GM21737 (cell line): ENCODE results near the gene VAMP2.
"Not testable (repeated sequence)": the region's sequence is repeated elsewhere in the genome, so short reads cannot be mapped to it uniquely, and the experiment has no call there.

Source experiments
- ATAC-seq: cut with Tn5 transposase; IDR thresholded peaks from one replicate; pipeline ENCODE4 v1.9.1; 2021; ENCODE audit warnings: mild to moderate bottlenecking, moderate library complexity; ENCODE audit not compliant: unreplicated experiment

VAMP2 gene

DNA sequence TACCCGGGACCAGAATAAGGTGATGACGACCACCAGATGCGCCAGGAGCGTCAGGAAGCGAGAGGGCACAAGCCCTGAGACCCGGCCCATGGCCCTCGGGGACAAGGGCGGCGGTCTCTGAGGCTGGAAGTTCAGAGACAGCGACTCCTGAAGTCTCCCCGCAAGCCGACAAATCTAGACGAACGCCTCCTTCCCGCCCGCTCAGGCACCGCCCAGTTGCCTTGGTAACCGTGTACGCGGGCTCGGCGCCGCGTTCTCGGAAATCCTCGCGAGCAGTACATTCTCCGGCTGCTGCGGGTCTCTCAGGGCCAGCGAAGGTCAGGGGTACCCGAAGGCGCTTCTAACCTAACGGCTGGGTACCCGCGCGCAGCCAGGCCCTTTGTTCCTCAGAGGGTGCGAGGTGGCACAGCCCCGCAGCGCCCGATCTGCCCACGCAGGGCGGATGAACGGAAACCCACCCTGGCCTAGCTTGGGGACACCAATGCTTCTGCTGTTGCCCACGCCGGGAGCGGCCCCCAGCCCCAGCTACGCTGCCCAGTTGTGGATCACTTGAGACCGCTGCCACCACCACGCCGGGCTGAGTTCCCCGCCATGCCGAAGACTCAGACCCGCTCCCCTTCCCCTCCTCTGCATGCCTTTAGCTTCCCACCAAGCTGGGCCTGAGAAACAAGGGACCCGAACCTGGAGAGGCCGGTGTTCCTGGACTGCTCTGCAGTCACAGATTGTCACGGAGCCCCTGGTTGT is 13.6 kb upstream of the VAMP2 start, which contains the start of gene TMEM107:
Gene TMEM107, minus strand, starts transcription at position 184 of the 744 bp plus-strand sequence. Its CDS starts 94 bp downstream, at position 90.
- peak; percentile 38 for ATAC-seq

GRCh38 chr17:8175795-8176196 is 13.0 kb upstream of the VAMP2 start:
- ATAC-seq = peak; percentile 14

- ATAC-seq = no peak
These were observed 11.1 kb upstream of the VAMP2 start for GRCh38 chr17:8173871-8174322.

DNA sequence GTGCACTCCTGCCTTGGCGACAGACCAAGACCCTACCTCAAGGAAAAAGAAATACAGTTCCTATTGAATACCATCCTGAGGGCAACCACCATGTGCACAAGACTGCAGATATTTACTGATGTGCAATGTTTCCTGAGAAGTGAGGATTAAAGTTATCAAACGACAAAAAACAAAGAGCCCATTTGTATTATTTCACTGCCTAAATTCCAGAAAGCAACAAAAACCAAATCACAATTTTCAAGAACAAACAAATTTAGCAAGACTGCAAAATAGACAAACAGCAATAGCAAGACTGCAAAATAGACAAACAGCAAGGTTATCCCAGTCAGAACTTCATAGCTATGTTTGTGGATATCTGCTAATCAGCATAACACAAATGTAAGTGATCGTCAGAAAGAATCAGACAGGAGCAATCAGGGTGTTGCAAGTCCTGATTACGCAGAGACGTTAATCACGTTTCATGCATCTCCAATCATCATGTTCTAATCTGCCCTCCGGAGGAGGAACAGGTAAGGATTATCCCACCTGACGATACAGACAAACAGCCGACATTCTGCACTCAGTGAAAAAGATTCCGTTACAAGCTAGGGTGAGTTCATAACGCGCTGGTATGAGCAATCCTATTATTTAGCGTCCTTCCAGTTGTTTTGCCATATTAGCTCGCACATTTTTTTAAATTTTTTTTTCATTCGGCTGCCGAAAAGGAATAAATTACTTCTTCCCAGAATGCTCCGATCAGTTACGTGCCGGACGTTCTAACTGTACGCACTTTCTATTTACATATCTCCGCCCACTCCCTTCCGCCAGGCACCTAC is 10.5 kb upstream of the VAMP2 start:
- peak; percentile 75 for ATAC-seq

DNA sequence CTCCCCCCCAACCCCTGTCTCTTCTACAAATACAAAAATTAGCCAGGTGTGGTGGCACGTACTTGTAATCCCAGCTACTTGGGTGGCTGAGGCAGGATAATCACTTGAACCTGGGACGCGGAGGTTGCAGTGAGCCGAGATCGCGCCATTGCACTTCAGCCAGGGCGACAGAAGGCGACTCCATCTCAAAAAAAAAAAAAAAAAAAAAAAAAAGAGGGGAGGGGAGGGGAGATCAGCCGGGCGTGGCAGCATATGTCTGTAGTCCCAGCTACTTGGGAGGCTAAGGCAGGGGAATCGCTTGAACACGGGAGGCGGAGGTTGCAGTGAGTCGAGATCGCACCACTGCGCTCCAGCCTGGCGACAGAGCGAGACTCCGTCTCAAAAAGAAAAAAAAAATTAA is 7.4 kb upstream of the VAMP2 start:
- not testable (repeated sequence) for ATAC-seq

GRCh38 chr17:8167526-8167925 is 4.8 kb upstream of the VAMP2 start:
- ATAC-seq = no peak

- ATAC-seq = no peak
These were observed 4.0 kb upstream of the VAMP2 start for GRCh38 chr17:8166731-8167130.

- ATAC-seq = no peak
These were observed 2.0 kb upstream of the VAMP2 start for GRCh38 chr17:8164815-8165131.

GRCh38 chr17:8163978-8164814 is 1.4 kb upstream of the VAMP2 start:
- no peak for ATAC-seq

DNA sequence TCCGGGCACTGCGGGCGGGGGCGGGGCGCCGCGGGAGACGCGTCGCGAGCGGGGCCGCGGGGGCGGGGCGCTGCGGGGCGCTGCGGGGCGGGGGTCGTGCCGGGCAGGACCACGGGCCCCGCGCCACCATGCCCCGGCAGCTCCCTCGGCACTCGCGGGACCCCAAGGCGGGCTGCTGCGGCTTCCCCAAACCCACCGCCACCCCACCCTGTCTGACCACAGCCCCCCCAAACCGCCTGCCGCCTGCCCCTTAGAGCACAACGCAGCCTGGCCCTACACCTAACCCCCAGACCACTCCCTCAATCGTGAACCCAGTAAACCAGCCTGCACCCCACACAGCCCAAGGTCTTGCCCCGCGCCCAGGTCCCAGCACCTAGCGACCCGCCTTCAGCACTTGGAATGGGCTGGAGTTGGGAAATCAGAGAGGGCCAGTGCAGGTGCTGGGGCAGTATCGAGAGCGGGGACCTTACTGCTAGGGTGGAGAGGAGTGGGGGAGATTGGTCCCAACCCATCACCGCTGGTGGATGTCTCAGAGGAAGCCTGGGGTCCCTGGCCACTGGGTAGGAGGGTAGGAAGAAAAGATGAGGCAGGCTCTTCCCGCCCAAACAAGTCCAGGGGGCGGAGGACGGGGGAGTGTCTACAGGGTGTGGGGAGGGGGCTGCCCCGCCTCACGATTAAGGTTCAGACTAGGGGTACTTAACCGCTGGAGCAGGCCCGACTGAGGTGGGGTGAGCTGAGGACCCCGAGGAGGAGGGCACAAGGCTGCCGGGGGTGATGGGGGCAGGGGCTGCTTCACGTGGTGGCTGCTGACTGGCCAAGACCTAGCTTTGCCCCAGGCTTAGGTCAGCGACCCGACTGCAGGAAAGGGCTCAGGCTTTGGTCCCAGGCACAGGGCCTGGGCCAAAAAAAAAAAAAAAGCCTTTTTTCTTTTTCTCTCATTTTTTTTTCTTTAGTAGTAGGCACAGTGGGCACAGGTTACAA is 539 bp upstream of the VAMP2 start:
- no peak for ATAC-seq

DNA sequence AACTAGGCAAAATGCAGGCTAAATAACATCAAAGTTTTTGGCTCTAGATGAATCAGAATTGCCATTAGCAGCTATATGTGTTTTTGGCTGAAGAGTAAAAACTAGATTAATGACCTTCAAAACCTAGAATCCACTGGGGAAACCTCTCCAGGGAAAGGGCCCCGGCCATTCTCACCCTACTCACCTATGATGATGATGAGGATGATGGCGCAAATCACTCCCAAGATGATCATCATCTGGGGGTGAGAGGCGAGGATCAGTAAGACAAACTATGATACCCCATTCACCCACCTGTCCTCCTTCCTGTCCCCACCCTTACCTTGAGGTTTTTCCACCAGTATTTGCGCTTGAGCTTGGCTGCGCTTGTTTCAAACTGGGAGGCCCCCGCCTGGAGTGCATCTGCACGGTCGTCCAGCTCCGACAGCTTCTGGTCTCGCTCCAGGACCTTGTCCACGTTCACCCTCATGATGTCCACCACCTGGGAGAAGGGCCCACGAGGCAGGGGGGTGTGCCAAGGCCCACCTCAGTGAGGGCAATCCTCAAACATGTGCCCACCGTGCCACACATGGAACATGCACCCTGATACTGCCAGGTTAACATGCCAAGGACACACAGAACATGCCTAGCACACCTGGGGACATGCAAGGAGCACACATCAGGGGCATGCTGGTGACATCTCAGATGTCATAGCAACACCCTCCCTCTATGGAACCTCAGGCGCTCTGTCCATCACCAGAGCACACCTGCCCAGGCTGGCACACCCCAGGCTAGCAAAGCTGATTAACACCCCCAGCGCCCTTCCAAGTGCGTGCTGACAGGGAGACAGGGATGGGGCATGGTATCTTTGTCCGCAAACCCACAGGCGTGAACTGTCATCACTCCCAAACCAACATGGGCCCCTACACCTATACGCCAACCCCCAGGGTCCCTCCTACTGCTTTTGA is 1.2 kb downstream of the VAMP2 start:
- no peak for ATAC-seq

DNA sequence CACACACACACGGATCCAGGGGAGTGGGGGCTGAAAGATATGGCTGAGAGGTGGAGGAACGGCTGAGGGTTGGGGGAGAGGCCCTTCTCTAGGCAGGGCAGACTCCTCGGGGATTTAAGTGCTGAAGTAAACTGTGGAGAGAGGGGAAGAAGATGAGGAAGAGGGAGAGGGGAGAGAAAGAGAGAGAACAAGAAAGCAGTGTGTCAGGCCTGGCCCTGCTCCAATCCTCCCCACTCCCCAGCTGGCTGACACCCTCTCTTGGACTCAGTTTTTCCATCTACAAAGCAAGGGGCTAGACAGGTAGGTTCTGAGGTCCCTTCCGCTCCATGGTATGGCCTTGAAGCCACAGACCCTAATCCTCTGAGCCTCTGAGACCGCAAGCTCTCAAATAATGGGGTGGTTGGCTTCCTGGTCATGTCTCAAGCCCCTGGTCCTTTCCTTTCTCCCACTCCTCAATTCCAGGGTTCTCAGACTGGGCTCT is 2.0 kb downstream of the VAMP2 start:
- ATAC-seq = no peak

DNA sequence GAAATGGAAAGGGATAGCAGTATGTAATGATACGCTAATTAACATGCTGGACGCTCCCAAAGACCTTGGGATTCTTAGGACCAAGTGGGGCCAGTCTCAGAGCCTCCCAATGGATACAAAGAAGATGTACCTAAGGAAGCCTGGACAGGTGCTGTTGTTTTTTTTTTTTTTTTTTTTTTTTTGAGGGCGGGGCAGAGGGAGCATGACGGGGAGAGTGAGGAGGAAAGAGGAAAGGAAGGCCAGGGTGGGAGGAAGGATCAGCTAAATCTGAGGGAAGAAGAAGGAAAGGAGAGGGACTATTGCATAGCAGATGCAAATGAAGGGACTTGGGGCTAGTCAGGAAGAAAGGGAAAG is 2.5 kb downstream of the VAMP2 start:
- ATAC-seq = no peak

DNA sequence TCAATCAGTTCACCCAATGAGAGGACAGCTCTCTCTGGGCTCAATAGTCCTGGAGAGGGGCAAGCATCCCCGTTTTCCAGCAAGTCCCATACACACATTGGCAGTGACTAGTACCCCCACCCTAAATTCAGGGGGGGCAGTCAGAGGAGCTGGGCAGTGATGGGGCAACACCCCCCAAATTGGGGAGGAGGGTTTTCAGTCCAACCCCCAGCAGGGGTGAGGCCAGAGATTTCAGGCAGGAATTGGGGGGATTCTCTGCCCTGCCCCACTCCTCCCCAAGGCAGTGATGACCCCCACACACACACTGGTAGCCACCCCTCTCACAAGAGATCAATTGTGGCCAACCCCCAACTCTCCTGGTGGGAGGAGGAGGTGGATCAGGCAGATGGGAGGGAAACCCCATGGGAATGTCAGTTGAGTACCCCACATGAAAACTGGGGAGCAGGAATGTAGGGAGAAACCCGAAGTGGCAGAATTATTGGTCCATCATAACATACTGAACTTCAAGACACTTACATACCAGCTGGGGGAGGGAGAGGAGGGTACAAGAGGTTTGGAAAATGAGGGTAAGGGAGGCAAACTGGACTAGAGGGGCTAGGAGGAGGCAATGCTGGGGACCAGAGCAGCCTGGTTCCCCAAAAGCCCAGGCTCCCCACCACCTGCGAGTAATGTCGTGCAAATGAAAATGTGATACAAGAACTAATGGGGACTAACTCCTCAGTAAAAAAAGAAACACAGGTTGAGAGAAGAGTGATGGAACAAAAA is 3.1 kb downstream of the VAMP2 start:
- ATAC-seq = no peak

DNA sequence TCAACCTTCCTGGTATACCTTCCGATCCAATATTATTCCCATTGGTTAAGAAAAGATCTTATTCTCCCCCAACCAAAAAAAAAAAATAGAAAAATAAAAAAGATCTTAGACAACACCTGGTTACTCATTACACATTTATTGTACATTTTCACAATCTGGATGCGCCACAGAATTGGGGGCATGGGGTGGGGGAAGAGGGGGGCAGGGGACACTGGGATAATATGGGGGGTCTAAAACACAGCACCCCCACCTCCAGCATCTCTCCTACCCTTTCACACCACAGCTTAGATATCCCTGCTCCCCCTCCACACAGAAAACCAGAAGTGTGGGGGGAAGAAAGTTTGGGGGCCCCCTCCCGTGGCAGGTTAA is 3.7 kb downstream of the VAMP2 start:
- ATAC-seq = no peak

DNA sequence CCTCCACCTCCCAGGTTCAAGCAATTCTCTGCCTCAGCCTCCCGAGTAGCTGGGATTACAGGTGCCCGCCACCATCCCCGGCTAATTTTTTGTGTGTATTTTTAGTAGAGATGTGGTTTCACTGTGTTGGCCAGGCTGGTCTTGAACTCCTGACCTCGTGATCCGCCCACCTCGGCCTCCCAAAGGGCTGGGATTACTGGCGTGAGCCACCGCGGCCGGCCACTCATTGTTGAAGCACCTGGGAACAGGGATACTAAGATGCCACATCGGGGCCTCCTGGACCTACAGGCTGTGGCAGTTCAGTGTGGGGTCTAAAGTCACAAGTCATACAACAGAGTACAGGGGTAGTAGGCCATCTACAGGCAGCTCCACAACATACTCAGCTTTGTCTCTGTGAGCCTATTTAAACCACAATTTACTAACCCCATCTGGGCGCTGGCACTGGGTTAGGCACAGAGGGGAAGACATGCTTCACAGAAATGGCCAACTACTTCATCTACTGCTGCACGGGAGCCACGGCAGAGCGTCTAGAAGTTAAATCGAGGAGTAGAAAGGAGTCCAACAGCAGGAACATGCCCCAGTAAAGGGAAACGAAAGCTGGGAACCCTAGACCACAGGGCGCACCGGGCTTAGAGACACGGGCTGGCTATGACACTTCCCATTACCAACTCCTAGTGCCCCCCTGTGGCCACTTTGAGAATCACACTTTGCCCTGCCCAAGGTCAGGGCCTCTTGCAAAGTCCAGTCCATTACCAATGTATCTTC is 4.3 kb downstream of the VAMP2 start:
- peak; percentile 17 for ATAC-seq

- peak; percentile 68 for ATAC-seq
These were observed 6.3 kb downstream of the VAMP2 start for GRCh38 chr17:8156246-8156992.
